Measurements from ENCODE around the gene MED17. TPM values are rescaled to one million over a fixed set of nuclear protein-coding genes. Genes with fewer than 3 reads are reported as not detected.
A peak's percentile ranks its signal among the peaks of the same experiment; 100 is the strongest.

MED17 gene
- total and polyA plus RNA-seq, 2 of the 13 experiments (the other 11 are each of a cell fraction or from before 2014, with no cell fraction given): 23.1 to 37.0 TPM

DNA sequence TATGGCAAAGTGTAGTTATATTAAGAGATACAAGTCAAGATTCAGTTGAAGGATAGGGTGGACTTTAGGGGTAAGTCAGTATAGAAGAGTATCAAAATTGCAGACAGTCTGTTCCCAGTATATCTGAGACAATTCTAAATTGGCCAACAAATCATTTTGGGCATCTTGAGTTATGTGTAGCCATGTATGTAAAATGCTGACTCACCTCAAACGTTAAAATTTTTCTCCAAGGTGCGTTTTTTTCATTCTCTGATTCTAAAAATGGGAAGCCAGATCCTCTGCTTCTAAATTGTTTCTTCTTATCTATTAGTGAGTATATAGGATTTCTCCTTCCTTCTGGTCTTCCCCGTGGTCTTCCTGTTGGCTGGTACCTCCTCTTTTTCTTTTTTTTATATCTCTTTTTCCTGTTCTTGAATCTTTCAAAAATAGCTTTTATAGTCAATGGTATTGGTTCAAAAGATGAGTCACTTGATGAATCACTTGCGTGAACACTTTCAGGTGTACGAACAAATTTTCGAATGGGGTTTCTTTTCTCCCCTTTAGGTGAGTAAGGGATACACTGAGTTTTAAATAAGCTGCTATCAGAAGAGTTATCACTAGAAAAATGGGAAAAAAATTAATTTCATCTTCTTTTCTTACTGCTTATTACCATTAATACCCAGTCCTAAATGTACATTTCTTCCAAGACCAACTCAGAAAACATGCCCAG is 46.0 kb upstream of the MED17 start (continued):
- TF ChIP-seq KAT7 (CRISPR knock-in tag; IDR thresholded peaks at IDR 0.05; ENCODE audit: borderline replicate concordance) (0 out of 2 replicates have a peak, but pooled peaks have one; percentile 2), HNF1A (IDR thresholded peaks at IDR 0.05; ENCODE audit: low read depth) (no peak), HNF1A (CRISPR knock-in tag; IDR thresholded peaks at IDR 0.05; ENCODE audit: borderline replicate concordance) (no peak), ZNF713 (CRISPR knock-in tag; IDR thresholded peaks at IDR 0.05) (no peak), HOXA7 (CRISPR knock-in tag; IDR thresholded peaks at IDR 0.05) (no peak)

DNA sequence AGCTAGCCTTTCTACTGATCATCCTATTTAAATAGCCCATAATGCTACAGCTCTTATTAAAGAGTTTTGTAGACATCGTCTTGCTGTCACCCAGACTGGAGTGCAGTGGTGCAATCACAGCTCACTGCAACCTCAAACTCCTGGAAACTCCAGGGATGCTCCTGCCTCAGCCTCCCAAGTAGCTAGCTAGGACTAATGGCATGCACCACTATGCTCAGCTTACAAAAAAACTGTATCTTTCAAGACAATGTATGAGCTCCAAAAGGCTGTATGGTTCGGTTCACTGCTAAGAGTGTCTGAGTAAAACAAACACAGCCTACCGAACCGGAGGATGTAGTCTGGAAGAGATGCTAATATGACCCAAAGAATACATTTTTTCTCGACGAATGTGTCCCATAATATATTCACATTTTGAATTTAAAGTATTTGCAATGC is 45.4 kb upstream of the MED17 start:
- peak overlapping the region; percentile 79 to 90 (median 85) for H3K4me3 ChIP-seq (replicated peaks in 1 of 3; ENCODE audit: insufficient read depth in 1 of 3, low read depth in 2 of 3, low read length in 3 of 3)
- H3K9ac ChIP-seq (ENCODE audit: insufficient read depth, low read depth, low read length): peak overlapping the region; percentile 100
- ChIA-PET POLR2A (interaction anchor here (1.1 to 1.9 kb wide), 3 partner anchors 8 to 13 kb away, joined by 3 to 6 read pairs (median 4); no protein-coding TSS in a partner anchor), CTCF (ENCODE audit: low intra/inter-chr PET ratio, low total read pairs) (no interaction called here)
- no peak for FAIRE-seq
- in situ Hi-C loops (cut with HindIII; ENCODE audit: extremely low pct_ligation_motif_present, low pct_unique_long_range_greater_than_20kb) (no loop called here), intact Hi-C loops (cut with micrococcal nuclease; ENCODE audit: unreplicated experiment) (no loop called here)
- no peak overlapping the region for H2AFZ ChIP-seq (ENCODE audit: low read length)
- ATAC-seq: no peak
- peaks cover 61% of the 10 kb centered on the region for H4K20me1 ChIP-seq (ENCODE audit: insufficient read depth, low read length)
- H3K4me1 ChIP-seq (ENCODE audit: insufficient read depth, low read length): peaks cover 66% of the 10 kb centered on the region
- peak overlapping the region; percentile 93 for H3K4me2 ChIP-seq (ENCODE audit: low read depth, low read length)
- H3K79me2 ChIP-seq (ENCODE audit: insufficient read depth, low read length): peaks cover 92% of the 10 kb centered on the region
- H3K9me3 ChIP-seq (ENCODE audit: low read length): no peaks in the 10 kb centered on the region
- H3K27ac ChIP-seq (ENCODE audit: extremely low read length, insufficient read depth, low read length): peak overlapping the region; percentile 26
- 9% methylated on average over 6 of the region's 6 CpGs for WGBS (ENCODE audit: low lambda C conversion rate)
- BruUV-seq (replicated peaks): no TSS peak
- H3K27me3 ChIP-seq (ENCODE audit: control insufficient read depth in 1 of 2, insufficient read depth in 2 of 2, low read length in 2 of 2): peaks cover 0 to 2% of the 10 kb centered on the region in 2 experiments; a peak in 2 of 5 replicates
- H3K36me3 ChIP-seq (replicated peaks in 1 of 2; ENCODE audit: control insufficient read depth in 1 of 2, insufficient read depth in 2 of 2, low read length in 2 of 2): peaks cover 13 to 53% of the 10 kb centered on the region in 2 experiments
- no peak for DNase-seq (ENCODE audit: low spot score)
- TF ChIP-seq SOX13 (IDR thresholded peaks at IDR 0.05): no peak
- no peak for TF ChIP-seq SOX13 (CRISPR knock-in tag; conservative IDR thresholded peaks at IDR 0.05 in 1 of 2, IDR thresholded peaks at IDR 0.05 in 1 of 2)
- TF ChIP-seq ZNF550 (CRISPR knock-in tag; IDR thresholded peaks at IDR 0.05; ENCODE audit: borderline replicate concordance): no peak
- peak; percentile 23 to 42; a peak in 2 of 4 replicates for TF ChIP-seq POLR2A (IDR thresholded peaks at IDR 0.05; ENCODE audit: insufficient read depth in 1 of 2, low read depth in 2 of 2, low read length in 2 of 2)
- TF ChIP-seq NAIF1 (CRISPR knock-in tag; IDR thresholded peaks at IDR 0.05; ENCODE audit: borderline replicate concordance): no peak
- TF ChIP-seq, protein P1, sequence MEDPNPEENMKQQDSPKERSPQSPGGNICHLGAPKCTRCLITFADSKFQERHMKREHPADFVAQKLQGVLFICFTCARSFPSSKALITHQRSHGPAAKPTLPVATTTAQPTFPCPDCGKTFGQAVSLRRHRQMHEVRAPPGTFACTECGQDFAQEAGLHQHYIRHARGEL (CRISPR knock-in tag; IDR thresholded peaks at IDR 0.05): no peak
- TF ChIP-seq SAP130 (CRISPR knock-in tag; IDR thresholded peaks at IDR 0.05; ENCODE audit: low read depth): 0 out of 2 replicates have a peak, but pooled peaks have one; percentile 11
- TF ChIP-seq RBM22 (optimal IDR thresholded peaks at IDR 0.05; ENCODE audit: low read length): peak; percentile 95
- no peak for TF ChIP-seq ATF7-NPFF (CRISPR knock-in tag; IDR thresholded peaks at IDR 0.05; ENCODE audit: low read depth)
- TF ChIP-seq SUZ12 (IDR thresholded peaks at IDR 0.05; ENCODE audit: low read depth, low read length): no peak
- no peak for TF ChIP-seq SPEN (CRISPR knock-in tag; IDR thresholded peaks at IDR 0.05; ENCODE audit: low read depth)
- TF ChIP-seq GMEB1 (CRISPR knock-in tag; IDR thresholded peaks at IDR 0.05; ENCODE audit: borderline replicate concordance): no peak

Measured in HepG2 (cell line).